GM21723 (cell line): ENCODE data around the gene TBC1D23.
A peak's percentile ranks its signal among the peaks of the same experiment; 100 is the strongest.
"Not testable (repeated sequence)": the region's sequence is repeated elsewhere in the genome, so short reads cannot be mapped to it uniquely, and the experiment has no call there.

Experiments
- ATAC-seq: cut with Tn5 transposase; IDR thresholded peaks from one replicate; pipeline ENCODE4 v1.9.1; 2021; ENCODE audit warnings: mild to moderate bottlenecking, moderate library complexity; ENCODE audit not compliant: unreplicated experiment

TBC1D23 gene

DNA sequence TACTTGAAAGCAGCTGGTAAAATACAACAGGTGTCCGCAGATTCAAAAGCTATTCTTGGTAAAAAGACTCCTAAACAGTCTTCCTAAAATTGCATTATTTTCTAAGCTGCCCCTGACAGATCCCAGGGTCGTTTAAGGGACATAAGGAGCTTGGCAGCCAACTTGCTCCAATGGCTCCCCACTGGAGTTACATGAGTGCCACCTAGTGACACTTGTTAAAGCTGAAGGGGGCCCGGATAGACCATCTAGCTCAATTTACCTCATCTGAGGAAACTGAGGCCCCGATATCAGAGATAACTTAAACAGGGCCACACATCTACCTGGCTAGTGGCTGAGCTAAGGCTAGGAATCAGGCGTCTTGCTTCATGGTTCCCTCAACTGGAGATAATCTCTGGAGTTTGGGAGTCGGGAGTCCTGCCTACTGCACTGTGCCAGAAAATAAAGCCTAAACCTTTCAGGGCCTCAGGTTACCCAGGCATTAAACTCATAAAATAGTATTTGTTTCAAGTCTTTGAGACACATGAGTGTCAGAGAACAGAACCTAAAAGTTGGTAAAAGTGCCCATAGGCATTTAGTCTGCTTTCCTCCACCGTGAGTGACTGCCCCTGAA lies 6.5 kb upstream of the TBC1D23 start:
- ATAC-seq: peak; percentile 84

DNA sequence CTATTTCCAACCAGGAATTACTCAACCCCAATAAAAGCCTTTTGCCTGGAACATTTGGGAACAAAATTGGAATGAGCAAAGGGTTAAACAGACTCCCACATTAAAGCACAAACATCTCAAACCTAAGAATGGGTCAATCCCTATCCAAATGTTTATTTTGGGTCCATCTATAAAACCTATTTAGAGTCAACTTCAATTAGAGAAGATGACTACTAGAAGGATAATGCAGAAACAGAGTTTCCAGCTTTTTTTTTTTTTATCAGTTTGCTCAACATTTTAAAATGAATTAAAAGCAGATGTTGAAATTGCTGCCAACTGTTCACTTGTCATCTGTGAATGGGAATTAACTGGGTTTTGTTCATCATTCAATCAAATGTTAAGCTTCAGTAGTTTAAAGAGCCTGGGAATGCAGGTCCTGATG lies 4.1 kb upstream of the TBC1D23 start:
- ATAC-seq: no peak

- ATAC-seq: no peak
Observed at GRCh38 chr3:100257586-100257985, 3.2 kb upstream of the TBC1D23 start.

- ATAC-seq: no peak
Observed at GRCh38 chr3:100260081-100260684, 609 bp upstream of the TBC1D23 start.

DNA sequence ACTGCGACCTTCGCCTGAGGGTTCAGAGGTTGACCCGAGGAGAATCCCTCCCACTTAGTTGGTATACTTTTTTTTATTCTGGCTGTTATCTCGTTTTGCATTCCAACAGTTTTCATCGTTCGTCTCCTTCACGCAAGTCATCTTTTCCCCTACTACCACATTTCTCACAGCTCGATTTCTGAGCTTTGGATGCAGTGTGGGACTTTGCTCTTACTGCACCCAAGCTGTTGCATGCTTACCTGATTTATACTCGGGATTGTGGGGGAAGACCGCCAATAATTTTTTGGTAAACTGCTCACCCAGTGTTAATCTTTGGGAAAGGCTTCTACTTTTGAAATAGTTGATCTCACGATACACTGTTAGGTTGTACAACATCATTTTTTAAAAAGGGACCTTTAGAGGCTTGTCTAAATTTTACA lies 702 bp downstream of the TBC1D23 start:
- no peak for ATAC-seq

DNA sequence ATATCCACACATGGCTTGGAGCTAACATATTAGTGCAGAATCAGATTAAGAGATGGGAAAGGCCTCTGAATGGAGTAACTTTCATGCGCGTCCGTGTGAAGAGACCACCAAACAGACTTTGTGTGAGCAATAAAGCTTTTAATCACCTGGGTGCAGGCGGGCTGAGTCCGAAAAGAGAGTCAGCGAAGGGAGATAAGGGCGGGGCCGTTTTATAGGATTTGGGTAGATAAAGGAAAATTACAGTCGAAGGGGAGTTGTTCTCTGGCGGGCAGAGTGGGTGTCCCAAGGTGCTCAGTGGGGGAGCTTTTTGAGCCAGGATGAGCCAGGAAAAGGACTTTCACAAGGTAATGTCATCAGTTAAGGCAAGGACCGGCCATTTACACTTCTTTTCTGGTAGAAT lies 2.1 kb downstream of the TBC1D23 start:
- ATAC-seq: not testable (repeated sequence)

DNA sequence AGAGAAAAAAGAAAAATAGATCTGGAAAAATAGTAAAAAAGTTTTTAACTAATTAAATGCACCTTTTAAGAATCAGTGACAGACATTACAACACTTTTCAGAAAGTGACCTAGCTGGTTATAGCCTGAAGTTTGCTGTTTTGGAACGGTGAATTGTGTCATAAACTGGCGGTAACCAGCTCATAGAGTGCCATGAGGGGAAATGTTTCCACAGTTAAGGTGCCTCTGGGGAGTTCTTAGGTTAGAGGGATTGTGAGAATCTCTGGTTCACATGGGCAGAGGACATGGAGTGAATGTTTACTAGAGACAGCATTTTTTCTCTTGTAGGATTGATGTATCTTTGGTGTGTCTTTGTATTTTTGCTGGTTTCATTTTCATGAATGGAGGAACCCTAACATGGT lies 2.8 kb downstream of the TBC1D23 start:
- no peak for ATAC-seq

- ATAC-seq: no peak
Observed at GRCh38 chr3:100264242-100264641, 3.5 kb downstream of the TBC1D23 start.

GRCh38 chr3:100265016-100265415 lies 4.2 kb downstream of the TBC1D23 start:
- no peak for ATAC-seq

- no peak for ATAC-seq
Observed at GRCh38 chr3:100266531-100266930, 5.7 kb downstream of the TBC1D23 start.

DNA sequence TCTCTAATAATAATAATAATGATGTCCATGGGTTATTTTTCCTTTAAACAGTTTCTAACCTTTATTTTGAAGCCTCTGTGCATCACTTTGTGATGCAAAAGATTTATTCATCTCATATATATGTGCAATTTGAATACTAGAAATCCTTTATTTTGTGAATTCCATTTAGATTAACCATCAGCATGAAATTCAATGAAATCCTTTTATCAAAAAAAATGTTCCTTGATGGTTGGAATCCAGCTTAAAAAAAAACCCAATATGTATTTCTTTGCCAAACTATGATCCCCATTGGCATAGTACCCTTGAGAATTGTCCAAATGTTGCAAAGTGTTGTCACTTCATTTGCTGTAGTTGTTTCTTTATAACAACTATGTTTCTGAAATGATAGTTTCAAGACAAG lies 7.4 kb downstream of the TBC1D23 start:
- no peak for ATAC-seq

DNA sequence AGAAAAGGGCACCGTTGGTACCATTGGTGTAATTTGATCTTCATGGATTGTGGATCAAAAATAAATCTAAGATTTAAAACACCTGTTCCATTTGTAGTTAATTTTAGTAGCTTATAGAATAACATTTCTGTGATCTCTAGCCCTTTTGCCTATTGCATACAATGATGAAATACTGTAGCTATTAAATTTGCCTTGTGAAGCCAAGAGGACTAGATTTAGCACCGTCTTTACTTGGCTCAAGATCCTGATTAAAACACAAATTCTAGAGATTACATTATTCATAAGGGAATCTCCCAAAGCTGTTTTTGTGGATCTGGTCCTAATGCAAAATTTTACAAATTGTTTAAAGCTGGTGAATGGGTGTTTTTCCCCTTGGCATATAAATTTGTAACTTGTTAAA lies 8.2 kb downstream of the TBC1D23 start:
- ATAC-seq: no peak

- no peak for ATAC-seq
Observed at GRCh38 chr3:100269410-100270214, 8.8 kb downstream of the TBC1D23 start.

DNA sequence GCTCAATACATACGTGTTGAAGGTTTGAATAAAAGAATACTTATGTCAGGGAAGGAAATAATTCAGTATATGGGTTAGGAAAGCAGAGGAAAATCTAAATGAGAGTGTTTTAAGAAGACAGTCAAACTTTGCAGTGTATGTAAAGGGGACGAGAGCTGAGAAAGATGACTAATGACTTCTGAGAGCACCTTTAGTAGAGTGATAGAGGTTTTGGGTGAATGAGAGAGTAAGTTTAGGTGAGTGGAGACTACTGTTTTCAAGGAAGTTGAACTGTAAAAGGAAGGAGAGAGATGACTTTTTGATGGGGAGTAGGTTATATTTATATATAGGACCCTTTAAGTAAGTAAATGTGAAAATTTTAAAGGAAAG lies 9.4 kb downstream of the TBC1D23 start:
- no peak for ATAC-seq

GRCh38 chr3:100271522-100271921 lies 10.7 kb downstream of the TBC1D23 start:
- ATAC-seq: no peak

- ATAC-seq: not testable (repeated sequence)
Observed at GRCh38 chr3:100272797-100273611, 12.2 kb downstream of the TBC1D23 start.

- peak; percentile 46 for ATAC-seq
Observed at GRCh38 chr3:100274361-100274760, 13.6 kb downstream of the TBC1D23 start.

DNA sequence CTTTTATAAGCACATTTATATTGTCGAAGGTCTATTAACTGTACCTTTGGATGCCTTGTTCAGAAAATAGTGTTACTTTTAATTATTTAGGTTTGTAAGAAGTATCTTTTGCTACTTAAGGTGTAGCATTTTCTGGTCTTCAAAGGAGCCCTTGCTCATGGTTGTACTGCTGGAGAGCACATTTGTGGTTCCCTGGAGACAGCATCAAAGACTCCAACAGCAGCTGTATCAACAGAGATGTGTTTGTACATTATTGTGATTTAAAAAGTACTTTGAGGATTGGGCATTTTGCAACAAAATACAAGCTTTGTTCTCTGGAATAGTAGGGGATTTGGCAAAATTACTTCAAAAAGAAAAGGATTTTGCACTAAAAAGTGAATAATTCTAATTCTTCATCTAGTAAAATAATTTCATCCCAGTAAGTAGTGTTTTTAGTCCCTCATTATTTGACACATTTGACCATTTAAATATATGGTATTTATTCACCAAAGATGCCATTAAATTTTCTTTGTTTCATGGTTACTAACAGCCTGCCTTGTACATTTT lies 16.5 kb downstream of the TBC1D23 start:
- ATAC-seq: no peak

DNA sequence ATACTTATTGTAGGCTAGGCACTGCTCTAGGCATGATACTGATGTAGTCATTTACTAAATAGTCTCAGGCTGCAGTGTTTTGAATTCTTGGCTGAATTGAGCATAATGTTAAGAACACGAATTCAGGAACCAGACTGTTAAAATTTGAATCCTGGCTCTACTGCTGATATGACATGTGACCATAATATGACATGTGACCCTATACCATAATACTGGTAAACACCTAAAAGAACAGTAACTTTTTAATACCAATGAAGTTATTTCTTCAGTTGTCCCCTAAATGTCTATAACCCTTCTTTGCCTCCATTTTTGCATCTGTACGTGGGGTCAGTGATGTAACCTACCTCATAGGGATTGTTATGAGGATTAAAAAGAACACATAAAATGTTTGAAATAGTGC lies 18.1 kb downstream of the TBC1D23 start:
- ATAC-seq: no peak

DNA sequence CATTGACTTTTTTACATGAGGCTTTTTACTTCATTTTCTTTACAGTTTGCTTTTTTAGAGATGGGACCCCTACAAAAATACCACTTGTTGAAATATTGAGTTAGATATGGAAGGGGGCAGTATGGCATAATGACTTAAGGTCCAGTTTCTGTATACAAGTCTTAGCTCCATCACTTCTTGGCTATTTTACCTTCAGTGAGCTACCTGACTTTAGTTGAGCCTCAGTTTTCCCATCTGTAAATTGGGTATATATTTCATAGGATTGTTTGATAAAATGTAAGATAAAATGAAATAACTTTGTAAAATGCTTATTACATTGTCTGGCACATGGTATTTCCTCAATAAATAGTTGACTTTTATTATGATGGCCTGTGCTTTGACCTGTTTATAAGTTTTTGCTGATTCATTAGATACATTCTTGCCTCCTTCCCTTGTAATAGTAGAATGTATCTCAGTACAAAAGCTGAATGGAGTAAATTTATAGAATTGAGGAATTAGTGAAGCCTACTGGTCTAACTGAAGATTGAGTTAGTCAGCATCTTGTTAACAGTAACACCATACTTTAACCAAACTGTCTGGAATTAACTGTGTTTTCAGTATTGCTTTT lies 27.6 kb downstream of the TBC1D23 start:
- ATAC-seq: no peak

DNA sequence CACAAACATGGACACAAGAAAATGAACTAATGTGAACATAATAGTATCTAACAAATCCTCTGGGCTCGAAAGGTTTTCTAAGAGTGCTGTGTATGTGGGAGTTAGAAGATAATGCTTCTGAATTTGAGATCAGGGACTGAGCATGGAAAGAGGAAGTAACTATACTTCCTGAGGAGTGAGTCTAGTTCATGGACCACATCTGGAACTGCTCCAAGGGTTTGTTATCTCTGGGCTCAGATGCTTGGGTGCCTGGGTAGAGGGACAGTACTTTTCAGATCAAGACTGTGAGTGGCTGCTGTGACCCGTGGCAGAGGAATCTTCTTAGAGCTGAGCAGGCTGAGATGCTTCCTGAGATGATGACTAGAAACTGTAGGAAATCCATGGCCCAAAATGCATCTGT lies 28.5 kb downstream of the TBC1D23 start:
- ATAC-seq: no peak
